Measurements from ENCODE around the gene AP1G2.

The AP1G2 gene

GRCh38 chr14:23562822-23563472 lies 4.6 kb downstream of the AP1G2 start:
- TF ChIP-seq RAD21 (IDR thresholded peaks at IDR 0.05; ENCODE audit: low read depth) = peak; percentile 61
- no peak for TF ChIP-seq CREB1 (IDR thresholded peaks at IDR 0.05; ENCODE audit: low read depth)

- TF ChIP-seq CEBPB (IDR thresholded peaks at IDR 0.05) (no peak), TAF1 (IDR thresholded peaks at IDR 0.05; ENCODE audit: low read depth) (no peak), USF1 (IDR thresholded peaks at IDR 0.05) (no peak), RAD21 (IDR thresholded peaks at IDR 0.05; ENCODE audit: low read depth) (no peak), TCF12 (IDR thresholded peaks at IDR 0.05; ENCODE audit: low read depth) (no peak), YY1 (IDR thresholded peaks at IDR 0.05; ENCODE audit: low read depth) (no peak), MAX (IDR thresholded peaks at IDR 0.05) (no peak), FOXM1 (IDR thresholded peaks at IDR 0.05; ENCODE audit: borderline replicate concordance, low read depth) (no peak), TEAD4 (IDR thresholded peaks at IDR 0.05) (no peak), EGR1 (IDR thresholded peaks at IDR 0.05) (no peak), REST (IDR thresholded peaks at IDR 0.05; ENCODE audit: low read depth) (no peak), NFIC (IDR thresholded peaks at IDR 0.05) (no peak), EP300 (IDR thresholded peaks at IDR 0.05; ENCODE audit: borderline replicate concordance) (no peak)
Observed at GRCh38 chr14:23561873-23562821, 5.4 kb downstream of the AP1G2 start.

- no peak for TF ChIP-seq MAX (IDR thresholded peaks at IDR 0.05)
- TF ChIP-seq NFIC (IDR thresholded peaks at IDR 0.05) = no peak
- no peak for TF ChIP-seq RAD21 (IDR thresholded peaks at IDR 0.05; ENCODE audit: low read depth)
Observed at GRCh38 chr14:23561259-23561658, 6.3 kb downstream of the AP1G2 start.

GRCh38 chr14:23559926-23560520 lies 7.6 kb downstream of the AP1G2 start:
- TF ChIP-seq CEBPB (IDR thresholded peaks at IDR 0.05) (no peak), MAX (IDR thresholded peaks at IDR 0.05) (no peak)

GRCh38 chr14:23559010-23559925 lies 8.3 kb downstream of the AP1G2 start:
- no peak for TF ChIP-seq TAF1 (IDR thresholded peaks at IDR 0.05; ENCODE audit: low read depth)
- peak; percentile 62 for TF ChIP-seq RAD21 (IDR thresholded peaks at IDR 0.05; ENCODE audit: low read depth)

GRCh38 chr14:23558346-23559009 lies 9.1 kb downstream of the AP1G2 start:
- TF ChIP-seq ZBTB7A (IDR thresholded peaks at IDR 0.05; ENCODE audit: low read depth) = no peak
- no peak for TF ChIP-seq MAX (IDR thresholded peaks at IDR 0.05)
- TF ChIP-seq YY1 (IDR thresholded peaks at IDR 0.05; ENCODE audit: low read depth) = no peak
- TF ChIP-seq NFIC (IDR thresholded peaks at IDR 0.05) = no peak
- no peak for TF ChIP-seq FOXM1 (IDR thresholded peaks at IDR 0.05; ENCODE audit: borderline replicate concordance, low read depth)
- TF ChIP-seq TCF12 (IDR thresholded peaks at IDR 0.05; ENCODE audit: low read depth) = no peak
- TF ChIP-seq TAF1 (IDR thresholded peaks at IDR 0.05; ENCODE audit: low read depth) = no peak
- TF ChIP-seq EGR1 (IDR thresholded peaks at IDR 0.05) = no peak
- TF ChIP-seq CEBPB (IDR thresholded peaks at IDR 0.05) = no peak
- no peak for TF ChIP-seq CREB1 (IDR thresholded peaks at IDR 0.05; ENCODE audit: low read depth)
- no peak for TF ChIP-seq USF1 (IDR thresholded peaks at IDR 0.05)
- no peak for TF ChIP-seq TEAD4 (IDR thresholded peaks at IDR 0.05)
- no peak for TF ChIP-seq EP300 (IDR thresholded peaks at IDR 0.05; ENCODE audit: borderline replicate concordance)
- TF ChIP-seq RAD21 (IDR thresholded peaks at IDR 0.05; ENCODE audit: low read depth) = no peak
- TF ChIP-seq REST (IDR thresholded peaks at IDR 0.05; ENCODE audit: low read depth) = no peak

All from Ishikawa (cell line).